IMR-90 (cell line): ENCODE data around the gene SLC18A2. TPM values are rescaled to one million over a fixed set of nuclear protein-coding genes. Genes with fewer than 3 reads are reported as not detected.

Source experiments
- ATAC-seq: fragments of 200-7000 bp; cut with Tn5 transposase; 2 replicates; pipeline ENCODE4 v1.9.1; 2020; ENCODE audit warnings: low read depth, mild to moderate bottlenecking, moderate library complexity
- BruUV-seq: library from RNA; stranded (reverse); fragments of 400-500 nt; replicated peaks from 2 replicates; lab custom pipeline; 2021; lab: Mats Ljungman, UMichigan
- CTCF ChIA-PET: fragments of 300-600 bp; formaldehyde crosslinking; extraction: SDS; loops from one replicate; lab custom pipeline; 2021; ENCODE audit warnings: antibody characterized with exemption; lab: Yijun Ruan, JAX
- POLR2A ChIA-PET: fragments of 300-600 bp; sonication (Branson Sonifier 250); formaldehyde crosslinking; loops from one replicate; lab custom pipeline; 2022; ENCODE audit warnings: antibody characterized with exemption; ENCODE audit not compliant: unreplicated experiment; lab: Charles Lee
- DNase-seq: peaks from one replicate; pipeline ENCODE4 v3.0.0; 2013
- H2AFZ ChIP-seq: replicated peaks from 2 replicates; pipeline ENCODE3; 2013; ENCODE audit warnings: low read length, mild to moderate bottlenecking; ENCODE audit not compliant: poor library complexity
- H2AK5ac ChIP-seq: 2 replicates; pipeline ENCODE4 v1.6.1; 2013; ENCODE audit warnings: low read depth, low read length, inconsistent platforms
- H2AK9ac ChIP-seq: replicated peaks from 2 replicates; pipeline ENCODE3; 2013; ENCODE audit warnings: mild to moderate bottlenecking, low read depth, low read length, moderate library complexity; ENCODE audit not compliant: poor library complexity
- H2BK120ac ChIP-seq: 2 replicates; pipeline ENCODE4 v1.6.1; 2013; ENCODE audit warnings: low read depth, low read length, inconsistent platforms
- H2BK15ac ChIP-seq: 3 replicates; pipeline ENCODE4 v1.6.1; 2013; ENCODE audit warnings: low read depth, low read length, inconsistent platforms
- H2BK20ac ChIP-seq: 2 replicates; pipeline ENCODE4 v1.6.1; 2013; ENCODE audit warnings: low read depth, mild to moderate bottlenecking, inconsistent platforms, low read length, moderate library complexity
- H2BK5ac ChIP-seq: 2 replicates; pipeline ENCODE4 v1.6.1; 2013; ENCODE audit warnings: mild to moderate bottlenecking, low read depth, low read length, inconsistent platforms; ENCODE audit not compliant: poor library complexity, severe bottlenecking
- H3K14ac ChIP-seq: replicated peaks from 2 replicates; pipeline ENCODE4 v1.6.1; 2013; ENCODE audit warnings: low read depth, low read length, inconsistent platforms
- H3K18ac ChIP-seq: 2 replicates; pipeline ENCODE4 v1.6.1; 2013; ENCODE audit warnings: low read depth, low read length, control low read depth
- H3K23ac ChIP-seq: 2 replicates; pipeline ENCODE4 v1.6.1; 2013; ENCODE audit warnings: low read depth, low read length, inconsistent platforms
- H3K27ac ChIP-seq: 2 replicates; pipeline ENCODE4 v1.5.1; 2013; ENCODE audit warnings: mild to moderate bottlenecking, control low read depth, low read length; ENCODE audit not compliant: insufficient read depth
- H3K27me3 ChIP-seq: 2 replicates; pipeline ENCODE4 v1.6.1; 2013; ENCODE audit warnings: low read length; ENCODE audit not compliant: control insufficient read depth, insufficient read depth
- H3K36me3 ChIP-seq: 2 replicates; pipeline ENCODE4 v1.6.1; 2013; ENCODE audit warnings: low read length, mixed read lengths; ENCODE audit not compliant: control insufficient read depth, insufficient read depth
- H3K4ac ChIP-seq: 2 replicates; pipeline ENCODE4 v1.6.1; 2013; ENCODE audit warnings: low read depth, low read length, inconsistent platforms
- H3K4me1 ChIP-seq: 2 replicates; pipeline ENCODE4 v1.6.1; 2013; ENCODE audit warnings: low read length, mixed read lengths; ENCODE audit not compliant: control insufficient read depth, insufficient read depth
- H3K4me2 ChIP-seq: 2 replicates; pipeline ENCODE4 v1.6.1; 2013; ENCODE audit warnings: low read depth, mild to moderate bottlenecking, control low read depth, low read length, moderate library complexity
- H3K4me3 ChIP-seq: 2 replicates; pipeline ENCODE4 v1.5.1; 2013; ENCODE audit warnings: low read depth, mild to moderate bottlenecking, control low read depth, low read length, moderate library complexity; ENCODE audit not compliant: insufficient read depth
- H3K56ac ChIP-seq: 2 replicates; pipeline ENCODE4 v1.6.1; 2013; ENCODE audit warnings: low read length, inconsistent platforms; ENCODE audit not compliant: insufficient read depth; ENCODE audit errors: extremely low read depth
- H3K79me1 ChIP-seq, 2 experiments: 2 replicates each; pipeline ENCODE4 v1.6.1; 2013; ENCODE audit warnings: low read length in 2 of 2, inconsistent platforms in 1 of 2, low read depth in 1 of 2
- H3K9ac ChIP-seq: 2 replicates; pipeline ENCODE4 v1.6.1; 2013; ENCODE audit warnings: low read depth, low read length, control low read depth
- H3K9me1 ChIP-seq: 2 replicates; pipeline ENCODE4 v1.6.1; 2013; ENCODE audit warnings: low read length, inconsistent platforms; ENCODE audit not compliant: insufficient read depth
- H3K9me3 ChIP-seq: 2 replicates; pipeline ENCODE4 v1.6.1; 2013; ENCODE audit warnings: low read length; ENCODE audit not compliant: control insufficient read depth, insufficient read depth
- H4K20me1 ChIP-seq: 2 replicates; pipeline ENCODE4 v1.6.1; 2013; ENCODE audit warnings: low read length, inconsistent platforms; ENCODE audit not compliant: insufficient read depth
- H4K5ac ChIP-seq: 2 replicates; pipeline ENCODE4 v1.6.1; 2013; ENCODE audit warnings: mild to moderate bottlenecking, low read depth, low read length, control low read depth
- H4K8ac ChIP-seq, 2 experiments: 2 replicates each; pipeline ENCODE4 v1.6.1; 2013; ENCODE audit warnings: low read depth in 2 of 2, low read length in 2 of 2, control low read depth in 1 of 2, inconsistent platforms in 1 of 2
- H4K91ac ChIP-seq: 2 replicates; pipeline ENCODE4 v1.6.1; 2013; ENCODE audit warnings: low read depth, low read length, inconsistent platforms; ENCODE audit not compliant: insufficient read depth
- BHLHE40 ChIP-seq: fragments of 150-350 bp; IDR thresholded peaks from 2 replicates; pipeline ENCODE4 v1.6.1; 2016; ENCODE audit warnings: mild to moderate bottlenecking, low read depth, low read length
- CEBPB ChIP-seq: IDR thresholded peaks from 2 replicates; pipeline ENCODE4 v1.6.1; 2012; ENCODE audit warnings: low read depth, low read length, improper control_type of control experiment
- CHD1 ChIP-seq: IDR thresholded peaks from 2 replicates; pipeline ENCODE4 v1.6.1; 2012; ENCODE audit warnings: low read depth, low read length, improper control_type of control experiment
- CTCF ChIP-seq: conservative IDR thresholded peaks from 2 replicates; pipeline ENCODE4 v1.5.1; 2012; ENCODE audit warnings: mild to moderate bottlenecking, low read depth, low read length, improper control_type of control experiment
- ELK1 ChIP-seq: fragments of 150-350 bp; IDR thresholded peaks from 2 replicates; pipeline ENCODE4 v1.6.1; 2016; ENCODE audit warnings: low read depth, mild to moderate bottlenecking, low read length, moderate library complexity, borderline replicate concordance
- FOS ChIP-seq: fragments of 150-350 bp; IDR thresholded peaks from 2 replicates; pipeline ENCODE4 v1.6.1; 2016; ENCODE audit warnings: low read depth, low read length
- MAFK ChIP-seq: IDR thresholded peaks from 2 replicates; pipeline ENCODE4 v1.6.1; 2012; ENCODE audit warnings: low read depth, low read length, improper control_type of control experiment
- MAZ ChIP-seq: IDR thresholded peaks from 2 replicates; pipeline ENCODE4 v1.6.1; 2012; ENCODE audit warnings: low read depth, mild to moderate bottlenecking, low read length, improper control_type of control experiment, moderate library complexity, borderline replicate concordance
- MXI1 ChIP-seq: IDR thresholded peaks from 2 replicates; pipeline ENCODE4 v1.6.1; 2012; ENCODE audit warnings: low read depth, mild to moderate bottlenecking, low read length, moderate library complexity, borderline replicate concordance
- NFE2L2 ChIP-seq: fragments of 150-350 bp; IDR thresholded peaks from 2 replicates; pipeline ENCODE4 v1.6.1; 2016; ENCODE audit warnings: low read depth, mild to moderate bottlenecking, low read length
- POLR2A ChIP-seq: IDR thresholded peaks from 2 replicates; pipeline ENCODE4 v1.6.1; 2012; ENCODE audit warnings: mild to moderate bottlenecking, low read depth, low read length
- RAD21 ChIP-seq: IDR thresholded peaks from 2 replicates; pipeline ENCODE4 v1.6.1; 2012; ENCODE audit warnings: low read length, improper control_type of control experiment
- RCOR1 ChIP-seq: IDR thresholded peaks from 2 replicates; pipeline ENCODE4 v1.6.1; 2012; ENCODE audit warnings: mild to moderate bottlenecking, low read length, improper control_type of control experiment; ENCODE audit not compliant: insufficient replicate concordance
- RFX5 ChIP-seq: IDR thresholded peaks from 2 replicates; pipeline ENCODE4 v1.8.0; 2012; ENCODE audit warnings: low read depth, mild to moderate bottlenecking, low read length, moderate library complexity
- SMC3 ChIP-seq: fragments of 150-350 bp; IDR thresholded peaks from 2 replicates; pipeline ENCODE4 v1.6.1; 2016; ENCODE audit warnings: low read depth, mild to moderate bottlenecking, antibody characterized with exemption, low read length, moderate library complexity
- USF2 ChIP-seq: fragments of 150-350 bp; IDR thresholded peaks from 2 replicates; pipeline ENCODE4 v1.6.1; 2017; ENCODE audit warnings: mild to moderate bottlenecking, antibody characterized with exemption, low read length, low read depth
- WGBS, 2 experiments: methylation state at CpG; one replicate each; pipeline versions ENCODE4 v1.1.5 to v1.1.7; 2013; ENCODE audit warnings: missing lambda C conversion rate in 2 of 2; ENCODE audit not compliant: insufficient read length in 1 of 2; ENCODE audit errors: extremely low coverage in 2 of 2; 5-methylcytosine and 5-hydroxymethylcytosine counted together
- dilution Hi-C: fragments of 300-500 bp; cut with HindIII; formaldehyde crosslinking; loops from one replicate; pipeline ENCODE4 v1.14.3; 2018; ENCODE audit warnings: low sequenced_read_pairs; ENCODE audit not compliant: unreplicated experiment
- in situ Hi-C: fragments of 300-500 bp; cut with MboI; formaldehyde crosslinking; loops from 3 replicates; pipeline ENCODE4 v1.14.3; 2019; ENCODE audit warnings: low sequenced_read_pairs, inconsistent platforms, mixed read lengths
- intact Hi-C: fragments of 100-400 bp; cut with micrococcal nuclease; formaldehyde crosslinking; loops from 2 replicates; pipeline ENCODE4 v1.10.0; 2022
- polyA plus RNA-seq, 3 experiments: library from polyadenylated mRNA; depleted of rRNA; stranded (reverse); fragments of >200 nt; gene quantifications; 2 replicates each; pipeline ENCODE4 v1.2.3, GENCODE V29; 2012; ENCODE audit warnings: low replicate concordance in 1 of 3
- total RNA-seq: library from RNA; depleted of rRNA; stranded (reverse); fragments of >200 nt; gene quantifications from 2 replicates; pipeline ENCODE4 v1.2.3, GENCODE V29; 2012

The SLC18A2 gene
- total and polyA plus RNA-seq, 2 of the 4 experiments (the other 2 are of a cell fraction), result not detected

GRCh38 chr10:117264782-117265181, 23.9 kb downstream of the SLC18A2 start:
- no peak overlapping the region for H4K5ac ChIP-seq
- no peaks in the 10 kb centered on the region for H3K4me1 ChIP-seq
- H3K27me3 ChIP-seq, result peaks cover 4% of the 10 kb centered on the region
- 60% methylated on average over 2 of the region's 7 CpGs; no CpG with 5 or more reads in 1 of the 2 experiments for WGBS, 2 experiments
- no peaks in the 10 kb centered on the region for H3K9me1 ChIP-seq
- CTCF ChIA-PET, result interaction anchor here (0.6 kb wide), 1 partner anchor 26 kb away, joined by 3 read pairs; no protein-coding TSS in a partner anchor
- H3K4me3 ChIP-seq, result no peak overlapping the region
- dilution Hi-C loops, result no loop called here
- no peak overlapping the region for H2AK5ac ChIP-seq
- no peak overlapping the region for H4K91ac ChIP-seq
- no peak overlapping the region for H3K14ac ChIP-seq
- no peaks in the 10 kb centered on the region for H3K9me3 ChIP-seq
- H4K20me1 ChIP-seq, result no peaks in the 10 kb centered on the region
- no peak overlapping the region for H2BK20ac ChIP-seq
- no peak overlapping the region for H3K4me2 ChIP-seq
- no peak overlapping the region for H3K23ac ChIP-seq
- no peak for TF ChIP-seq POLR2A
- no peak for TF ChIP-seq USF2
- TF ChIP-seq SMC3, result no peak
- TF ChIP-seq RAD21, result no peak
- no peak for TF ChIP-seq ELK1
- no peak for TF ChIP-seq MAFK
- TF ChIP-seq BHLHE40, result no peak
- TF ChIP-seq FOS, result no peak
- TF ChIP-seq RCOR1, result no peak
- TF ChIP-seq CHD1, result no peak
- TF ChIP-seq NFE2L2, result no peak
- no peak for TF ChIP-seq RFX5
- no peak for TF ChIP-seq CEBPB
- TF ChIP-seq CTCF, result no peak
- TF ChIP-seq MXI1, result no peak
- no peak for TF ChIP-seq MAZ
- no peak overlapping the region for H3K27ac ChIP-seq
- H3K79me1 ChIP-seq, result no peaks in the 10 kb centered on the region
- H2BK5ac ChIP-seq, result no peak overlapping the region
- in situ Hi-C loops, result no loop called here
- POLR2A ChIA-PET, result no interaction called here
- H2AFZ ChIP-seq, result no peak overlapping the region
- no peak for ATAC-seq
- H3K9ac ChIP-seq, result no peak overlapping the region
- intact Hi-C loops, result no loop called here
- H2AK9ac ChIP-seq, result no peak overlapping the region
- no peak overlapping the region for H3K18ac ChIP-seq
- no peak overlapping the region for H2BK120ac ChIP-seq
- H3K36me3 ChIP-seq, result no peaks in the 10 kb centered on the region
- no peak overlapping the region for H3K4ac ChIP-seq
- no peak overlapping the region for H4K8ac ChIP-seq
- H2BK15ac ChIP-seq, result no peak overlapping the region
- no TSS peak for BruUV-seq
- no peak overlapping the region for H3K56ac ChIP-seq
- no peak for DNase-seq
